ENCODE results near the gene CNBP. TPM values are rescaled to one million over a fixed set of nuclear protein-coding genes. Genes with fewer than 3 reads are reported as not detected.

The CNBP gene
- total and polyA plus RNA-seq, 10 of the 15 experiments (the other 5 are each of a cell fraction or from before 2014, with no cell fraction given): 300 to 719 (median 439) TPM

DNA sequence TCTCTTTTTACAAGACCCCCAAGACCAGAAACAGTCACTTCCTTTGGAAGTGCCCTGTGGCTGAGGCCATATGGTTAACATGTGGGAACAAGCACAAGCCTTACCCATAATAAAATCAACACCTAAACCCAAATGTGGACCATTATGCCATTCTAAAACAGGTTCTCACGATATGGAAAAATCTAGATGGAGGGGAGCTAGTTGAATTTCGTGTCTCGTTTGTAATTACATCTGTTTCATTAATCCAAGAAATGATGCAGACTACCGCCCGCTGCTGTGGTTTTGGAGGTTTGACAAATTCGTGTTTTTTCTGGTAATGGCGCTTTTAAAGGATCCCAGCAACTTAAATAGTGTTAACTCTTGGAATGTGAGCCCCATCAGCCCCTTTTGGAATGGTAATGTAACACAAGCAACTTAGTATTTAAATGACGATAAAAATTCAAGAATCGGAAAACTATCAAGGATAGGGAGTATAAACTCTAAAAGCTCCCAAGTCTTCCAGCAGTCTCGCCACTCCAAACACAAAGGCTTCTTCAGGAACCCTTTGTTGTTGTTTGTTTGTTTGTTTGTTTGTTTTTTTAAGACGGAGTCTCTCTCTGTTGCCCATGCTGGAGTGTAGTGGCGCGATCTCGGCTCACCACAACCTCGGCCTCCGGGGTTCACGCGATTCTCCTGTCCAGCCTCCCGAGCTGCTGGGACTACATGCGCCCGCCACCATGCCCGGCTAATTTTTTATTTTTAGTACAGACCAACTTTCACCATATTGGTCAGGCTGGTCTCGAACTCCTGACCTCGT lies 1.1 kb downstream of the CNBP start (continued):
- TF ChIP-seq POLR2AphosphoS5 (IDR thresholded peaks at IDR 0.05; ENCODE audit: low read length) (peak; percentile 58; the same call in 1 of the 2 replicates), HDGF (IDR thresholded peaks at IDR 0.05) (0 out of 2 replicates have a peak, but pooled peaks have one; percentile 16), CREM (IDR thresholded peaks at IDR 0.05; ENCODE audit: low read depth) (no peak), RAD21 (IDR thresholded peaks at IDR 0.05; ENCODE audit: insufficient read depth, low read depth, low read length) (no peak), ATF7 (IDR thresholded peaks at IDR 0.05; ENCODE audit: low read depth) (no peak), NR2F1 (conservative IDR thresholded peaks at IDR 0.05) (no peak), MXI1 (IDR thresholded peaks at IDR 0.05; ENCODE audit: low read depth, low read length) (0 out of 2 replicates have a peak, but pooled peaks have one; percentile 51), KAT2A (conservative IDR thresholded peaks at IDR 0.05; ENCODE audit: control insufficient read depth, low read depth, low read length) (no peak), EED (IDR thresholded peaks at IDR 0.05; ENCODE audit: low read depth) (no peak)
- TF ChIP-seq, protein P1, sequence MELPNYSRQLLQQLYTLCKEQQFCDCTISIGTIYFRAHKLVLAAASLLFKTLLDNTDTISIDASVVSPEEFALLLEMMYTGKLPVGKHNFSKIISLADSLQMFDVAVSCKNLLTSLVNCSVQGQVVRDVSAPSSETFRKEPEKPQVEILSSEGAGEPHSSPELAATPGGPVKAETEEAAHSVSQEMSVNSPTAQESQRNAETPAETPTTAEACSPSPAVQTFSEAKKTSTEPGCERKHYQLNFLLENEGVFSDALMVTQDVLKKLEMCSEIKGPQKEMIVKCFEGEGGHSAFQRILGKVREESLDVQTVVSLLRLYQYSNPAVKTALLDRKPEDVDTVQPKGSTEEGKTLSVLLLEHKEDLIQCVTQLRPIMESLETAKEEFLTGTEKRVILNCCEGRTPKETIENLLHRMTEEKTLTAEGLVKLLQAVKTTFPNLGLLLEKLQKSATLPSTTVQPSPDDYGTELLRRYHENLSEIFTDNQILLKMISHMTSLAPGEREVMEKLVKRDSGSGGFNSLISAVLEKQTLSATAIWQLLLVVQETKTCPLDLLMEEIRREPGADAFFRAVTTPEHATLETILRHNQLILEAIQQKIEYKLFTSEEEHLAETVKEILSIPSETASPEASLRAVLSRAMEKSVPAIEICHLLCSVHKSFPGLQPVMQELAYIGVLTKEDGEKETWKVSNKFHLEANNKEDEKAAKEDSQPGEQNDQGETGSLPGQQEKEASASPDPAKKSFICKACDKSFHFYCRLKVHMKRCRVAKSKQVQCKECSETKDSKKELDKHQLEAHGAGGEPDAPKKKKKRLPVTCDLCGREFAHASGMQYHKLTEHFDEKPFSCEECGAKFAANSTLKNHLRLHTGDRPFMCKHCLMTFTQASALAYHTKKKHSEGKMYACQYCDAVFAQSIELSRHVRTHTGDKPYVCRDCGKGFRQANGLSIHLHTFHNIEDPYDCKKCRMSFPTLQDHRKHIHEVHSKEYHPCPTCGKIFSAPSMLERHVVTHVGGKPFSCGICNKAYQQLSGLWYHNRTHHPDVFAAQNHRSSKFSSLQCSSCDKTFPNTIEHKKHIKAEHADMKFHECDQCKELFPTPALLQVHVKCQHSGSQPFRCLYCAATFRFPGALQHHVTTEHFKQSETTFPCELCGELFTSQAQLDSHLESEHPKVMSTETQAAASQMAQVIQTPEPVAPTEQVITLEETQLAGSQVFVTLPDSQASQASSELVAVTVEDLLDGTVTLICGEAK (IDR thresholded peaks at IDR 0.05; ENCODE audit: borderline replicate concordance): no peak
- TF ChIP-seq, protein P2, sequence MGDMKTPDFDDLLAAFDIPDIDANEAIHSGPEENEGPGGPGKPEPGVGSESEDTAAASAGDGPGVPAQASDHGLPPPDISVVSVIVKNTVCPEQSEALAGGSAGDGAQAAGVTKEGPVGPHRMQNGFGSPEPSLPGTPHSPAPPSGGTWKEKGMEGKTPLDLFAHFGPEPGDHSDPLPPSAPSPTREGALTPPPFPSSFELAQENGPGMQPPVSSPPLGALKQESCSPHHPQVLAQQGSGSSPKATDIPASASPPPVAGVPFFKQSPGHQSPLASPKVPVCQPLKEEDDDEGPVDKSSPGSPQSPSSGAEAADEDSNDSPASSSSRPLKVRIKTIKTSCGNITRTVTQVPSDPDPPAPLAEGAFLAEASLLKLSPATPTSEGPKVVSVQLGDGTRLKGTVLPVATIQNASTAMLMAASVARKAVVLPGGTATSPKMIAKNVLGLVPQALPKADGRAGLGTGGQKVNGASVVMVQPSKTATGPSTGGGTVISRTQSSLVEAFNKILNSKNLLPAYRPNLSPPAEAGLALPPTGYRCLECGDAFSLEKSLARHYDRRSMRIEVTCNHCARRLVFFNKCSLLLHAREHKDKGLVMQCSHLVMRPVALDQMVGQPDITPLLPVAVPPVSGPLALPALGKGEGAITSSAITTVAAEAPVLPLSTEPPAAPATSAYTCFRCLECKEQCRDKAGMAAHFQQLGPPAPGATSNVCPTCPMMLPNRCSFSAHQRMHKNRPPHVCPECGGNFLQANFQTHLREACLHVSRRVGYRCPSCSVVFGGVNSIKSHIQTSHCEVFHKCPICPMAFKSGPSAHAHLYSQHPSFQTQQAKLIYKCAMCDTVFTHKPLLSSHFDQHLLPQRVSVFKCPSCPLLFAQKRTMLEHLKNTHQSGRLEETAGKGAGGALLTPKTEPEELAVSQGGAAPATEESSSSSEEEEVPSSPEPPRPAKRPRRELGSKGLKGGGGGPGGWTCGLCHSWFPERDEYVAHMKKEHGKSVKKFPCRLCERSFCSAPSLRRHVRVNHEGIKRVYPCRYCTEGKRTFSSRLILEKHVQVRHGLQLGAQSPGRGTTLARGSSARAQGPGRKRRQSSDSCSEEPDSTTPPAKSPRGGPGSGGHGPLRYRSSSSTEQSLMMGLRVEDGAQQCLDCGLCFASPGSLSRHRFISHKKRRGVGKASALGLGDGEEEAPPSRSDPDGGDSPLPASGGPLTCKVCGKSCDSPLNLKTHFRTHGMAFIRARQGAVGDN (IDR thresholded peaks at IDR 0.05): no peak
- TF ChIP-seq, protein P3, sequence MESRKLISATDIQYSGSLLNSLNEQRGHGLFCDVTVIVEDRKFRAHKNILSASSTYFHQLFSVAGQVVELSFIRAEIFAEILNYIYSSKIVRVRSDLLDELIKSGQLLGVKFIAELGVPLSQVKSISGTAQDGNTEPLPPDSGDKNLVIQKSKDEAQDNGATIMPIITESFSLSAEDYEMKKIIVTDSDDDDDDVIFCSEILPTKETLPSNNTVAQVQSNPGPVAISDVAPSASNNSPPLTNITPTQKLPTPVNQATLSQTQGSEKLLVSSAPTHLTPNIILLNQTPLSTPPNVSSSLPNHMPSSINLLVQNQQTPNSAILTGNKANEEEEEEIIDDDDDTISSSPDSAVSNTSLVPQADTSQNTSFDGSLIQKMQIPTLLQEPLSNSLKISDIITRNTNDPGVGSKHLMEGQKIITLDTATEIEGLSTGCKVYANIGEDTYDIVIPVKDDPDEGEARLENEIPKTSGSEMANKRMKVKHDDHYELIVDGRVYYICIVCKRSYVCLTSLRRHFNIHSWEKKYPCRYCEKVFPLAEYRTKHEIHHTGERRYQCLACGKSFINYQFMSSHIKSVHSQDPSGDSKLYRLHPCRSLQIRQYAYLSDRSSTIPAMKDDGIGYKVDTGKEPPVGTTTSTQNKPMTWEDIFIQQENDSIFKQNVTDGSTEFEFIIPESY (IDR thresholded peaks at IDR 0.05): no peak

All from GM12878 (cell line).